ENCODE data around the gene SYNPO2.

DNA sequence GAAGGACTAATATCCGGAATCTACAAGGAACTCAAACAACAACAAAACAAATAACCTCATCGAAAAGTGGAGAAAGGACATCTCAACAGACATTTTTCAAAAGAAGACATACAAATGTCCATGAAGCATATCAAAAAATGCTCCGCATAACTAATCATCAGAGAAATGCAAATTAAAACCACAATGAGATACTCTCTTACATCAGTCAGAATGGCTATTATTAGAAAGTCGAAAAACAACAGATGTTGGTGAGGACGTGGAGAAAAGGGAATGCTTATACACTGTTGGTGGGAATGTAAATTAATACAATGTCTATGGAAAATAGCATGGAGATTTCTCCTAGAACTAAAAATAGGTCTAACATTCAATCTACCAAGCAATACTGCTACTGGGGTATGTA lies 195.9 kb downstream of the SYNPO2 start:
- TF ChIP-seq, protein P1, sequence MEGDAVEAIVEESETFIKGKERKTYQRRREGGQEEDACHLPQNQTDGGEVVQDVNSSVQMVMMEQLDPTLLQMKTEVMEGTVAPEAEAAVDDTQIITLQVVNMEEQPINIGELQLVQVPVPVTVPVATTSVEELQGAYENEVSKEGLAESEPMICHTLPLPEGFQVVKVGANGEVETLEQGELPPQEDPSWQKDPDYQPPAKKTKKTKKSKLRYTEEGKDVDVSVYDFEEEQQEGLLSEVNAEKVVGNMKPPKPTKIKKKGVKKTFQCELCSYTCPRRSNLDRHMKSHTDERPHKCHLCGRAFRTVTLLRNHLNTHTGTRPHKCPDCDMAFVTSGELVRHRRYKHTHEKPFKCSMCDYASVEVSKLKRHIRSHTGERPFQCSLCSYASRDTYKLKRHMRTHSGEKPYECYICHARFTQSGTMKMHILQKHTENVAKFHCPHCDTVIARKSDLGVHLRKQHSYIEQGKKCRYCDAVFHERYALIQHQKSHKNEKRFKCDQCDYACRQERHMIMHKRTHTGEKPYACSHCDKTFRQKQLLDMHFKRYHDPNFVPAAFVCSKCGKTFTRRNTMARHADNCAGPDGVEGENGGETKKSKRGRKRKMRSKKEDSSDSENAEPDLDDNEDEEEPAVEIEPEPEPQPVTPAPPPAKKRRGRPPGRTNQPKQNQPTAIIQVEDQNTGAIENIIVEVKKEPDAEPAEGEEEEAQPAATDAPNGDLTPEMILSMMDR (IDR thresholded peaks at IDR 0.05 in 2 of 3, conservative IDR thresholded peaks at IDR 0.05 in 1 of 3; ENCODE audit: borderline replicate concordance in 1 of 3, insufficient read depth in 1 of 3, low read depth in 2 of 3, low read length in 2 of 3) = no peak
- TF ChIP-seq JUND (IDR thresholded peaks at IDR 0.05) = no peak
- no peak for TF ChIP-seq POLR2AphosphoS5 (IDR thresholded peaks at IDR 0.05; ENCODE audit: low read depth, low read length)
- TF ChIP-seq FOSL1 (IDR thresholded peaks at IDR 0.05; ENCODE audit: low read depth) = no peak
- no peak for TF ChIP-seq EZH2 (IDR thresholded peaks at IDR 0.05)
- no peak for TF ChIP-seq POLR2A (IDR thresholded peaks at IDR 0.05; ENCODE audit: borderline replicate concordance, extremely low read depth, insufficient read depth, insufficient read length)
- TF ChIP-seq RAD21 (IDR thresholded peaks at IDR 0.05; ENCODE audit: low read depth) = no peak
- TF ChIP-seq, protein P2, sequence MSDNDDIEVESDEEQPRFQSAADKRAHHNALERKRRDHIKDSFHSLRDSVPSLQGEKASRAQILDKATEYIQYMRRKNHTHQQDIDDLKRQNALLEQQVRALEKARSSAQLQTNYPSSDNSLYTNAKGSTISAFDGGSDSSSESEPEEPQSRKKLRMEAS (IDR thresholded peaks at IDR 0.05) = no peak
- no peak for TF ChIP-seq SIN3A (IDR thresholded peaks at IDR 0.05; ENCODE audit: low read depth)
